ENCODE results near the gene SFMBT1. TPM values are rescaled to one million over a fixed set of nuclear protein-coding genes. Genes with fewer than 3 reads are reported as not detected.

SFMBT1 gene
- total and polyA plus RNA-seq, 2 experiments from 2014 or later: 8.5 to 18.1 TPM

DNA sequence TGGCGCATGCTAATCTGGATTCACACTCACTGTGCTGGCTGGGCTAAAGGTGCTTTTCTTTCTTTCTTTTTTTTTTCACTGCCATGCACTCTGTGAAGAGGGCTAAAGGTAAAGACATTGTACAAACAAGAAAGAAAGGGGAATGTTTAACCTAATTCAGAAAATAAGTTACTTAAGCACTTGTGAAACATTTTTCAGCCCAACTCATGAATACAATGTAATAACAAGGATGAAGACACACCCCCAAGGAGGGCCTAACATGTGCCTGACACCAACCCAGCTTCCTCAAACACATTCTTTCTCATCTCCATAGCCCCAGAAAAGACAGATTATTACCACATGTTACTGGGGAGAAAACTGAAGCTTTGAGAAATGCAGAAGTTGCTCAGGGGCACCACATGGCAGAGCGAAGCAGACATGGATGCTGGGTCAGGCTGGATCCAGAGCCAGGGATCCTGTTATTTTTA lies 154.2 kb downstream of the SFMBT1 start:
- Histone ChIP-seq H3K27me3 (no peaks in the 10 kb centered on the region), H4K20me1 (ENCODE audit: insufficient read depth, poor library complexity, severe bottlenecking) (no peaks in the 10 kb centered on the region), H2AFZ (no peak overlapping the region), H3K4me3 (no peak overlapping the region), H3K27ac (peak overlapping the region; percentile 78), H3K4me1 (ENCODE audit: insufficient read depth) (peaks cover 37% of the 10 kb centered on the region), H3K9me2 (replicated peaks; ENCODE audit: insufficient read depth) (no peaks in the 10 kb centered on the region), H3K79me2 (peaks cover 74% of the 10 kb centered on the region), H3K9me3 (ENCODE audit: low read depth) (no peaks in the 10 kb centered on the region), H3K36me3 (replicated peaks; ENCODE audit: insufficient read depth, low read depth) (no peaks in the 10 kb centered on the region), H3K4me2 (peak overlapping the region; percentile 51)
- peak; percentile 63 for DNase-seq (ENCODE audit: low spot score)
- WGBS (ENCODE audit: low lambda C conversion rate, missing lambda C conversion rate): 66% methylated on average over 2 of the region's 2 CpGs
- TF ChIP-seq EZH2phosphoT487 (IDR thresholded peaks at IDR 0.05; ENCODE audit: low read depth, severe bottlenecking, unreplicated experiment) (no peak), CTCF (IDR thresholded peaks at IDR 0.05; ENCODE audit: poor library complexity) (no peak), EZH2 (IDR thresholded peaks at IDR 0.05; ENCODE audit: borderline replicate concordance) (no peak)

- no peak for TF ChIP-seq EZH2phosphoT487 (IDR thresholded peaks at IDR 0.05; ENCODE audit: low read depth, severe bottlenecking, unreplicated experiment)
- no peak for TF ChIP-seq CTCF (IDR thresholded peaks at IDR 0.05; ENCODE audit: poor library complexity)
- TF ChIP-seq EZH2 (IDR thresholded peaks at IDR 0.05; ENCODE audit: borderline replicate concordance): no peak
- Histone ChIP-seq H3K4me1 (ENCODE audit: insufficient read depth) (peaks cover 37% of the 10 kb centered on the region), H3K4me3 (no peak overlapping the region), H3K9me3 (ENCODE audit: low read depth) (no peaks in the 10 kb centered on the region), H2AFZ (no peak overlapping the region), H3K4me2 (peak overlapping the region; percentile 51), H3K9me2 (replicated peaks; ENCODE audit: insufficient read depth) (no peaks in the 10 kb centered on the region), H4K20me1 (ENCODE audit: insufficient read depth, poor library complexity, severe bottlenecking) (no peaks in the 10 kb centered on the region), H3K36me3 (replicated peaks; ENCODE audit: insufficient read depth, low read depth) (no peaks in the 10 kb centered on the region), H3K27me3 (no peaks in the 10 kb centered on the region), H3K27ac (peak overlapping the region; percentile 78), H3K79me2 (peaks cover 70% of the 10 kb centered on the region)
- 80% methylated on average over 9 of the region's 9 CpGs for WGBS (ENCODE audit: low lambda C conversion rate, missing lambda C conversion rate)
- DNase-seq (ENCODE audit: low spot score): no peak
These were observed 154.7 kb downstream of the SFMBT1 start for GRCh38 chr3:52891164-52891563.

DNA sequence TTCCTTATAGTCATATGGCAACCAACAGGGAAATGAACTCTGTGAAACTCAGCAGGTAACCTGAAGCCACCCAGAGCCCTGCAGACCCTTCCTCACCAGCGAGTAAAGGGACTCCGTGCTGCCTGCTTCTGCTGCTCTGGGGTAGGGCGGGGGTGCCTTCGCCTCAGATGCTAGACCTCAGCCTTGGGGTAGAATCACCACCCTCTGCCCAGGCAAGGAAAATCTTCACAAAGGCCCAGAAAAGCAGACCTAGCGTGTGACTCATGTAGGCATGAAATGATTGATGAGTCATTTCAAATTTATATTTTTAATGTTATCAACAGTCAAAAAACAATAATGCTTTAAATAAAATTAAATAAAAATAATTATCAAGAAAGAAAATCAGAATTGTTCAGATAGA lies 155.1 kb downstream of the SFMBT1 start:
- H3K79me2 ChIP-seq: peaks cover 67% of the 10 kb centered on the region
- no peaks in the 10 kb centered on the region for H3K9me3 ChIP-seq (ENCODE audit: low read depth)
- H4K20me1 ChIP-seq (ENCODE audit: insufficient read depth, poor library complexity, severe bottlenecking): no peaks in the 10 kb centered on the region
- H3K36me3 ChIP-seq (replicated peaks; ENCODE audit: insufficient read depth, low read depth): no peaks in the 10 kb centered on the region
- H3K27me3 ChIP-seq: no peaks in the 10 kb centered on the region
- H3K4me1 ChIP-seq (ENCODE audit: insufficient read depth): peaks cover 37% of the 10 kb centered on the region
- TF ChIP-seq EZH2 (IDR thresholded peaks at IDR 0.05; ENCODE audit: borderline replicate concordance): no peak
- TF ChIP-seq EZH2phosphoT487 (IDR thresholded peaks at IDR 0.05; ENCODE audit: low read depth, severe bottlenecking, unreplicated experiment): no peak
- no peak for TF ChIP-seq CTCF (IDR thresholded peaks at IDR 0.05; ENCODE audit: poor library complexity)
- H2AFZ ChIP-seq: no peak overlapping the region
- H3K27ac ChIP-seq: peak overlapping the region; percentile 78
- DNase-seq (ENCODE audit: low spot score): no peak
- 90% methylated on average over 5 of the region's 5 CpGs for WGBS (ENCODE audit: low lambda C conversion rate, missing lambda C conversion rate)
- H3K4me2 ChIP-seq: no peak overlapping the region
- H3K9me2 ChIP-seq (replicated peaks; ENCODE audit: insufficient read depth): no peaks in the 10 kb centered on the region
- no peak overlapping the region for H3K4me3 ChIP-seq

DNA sequence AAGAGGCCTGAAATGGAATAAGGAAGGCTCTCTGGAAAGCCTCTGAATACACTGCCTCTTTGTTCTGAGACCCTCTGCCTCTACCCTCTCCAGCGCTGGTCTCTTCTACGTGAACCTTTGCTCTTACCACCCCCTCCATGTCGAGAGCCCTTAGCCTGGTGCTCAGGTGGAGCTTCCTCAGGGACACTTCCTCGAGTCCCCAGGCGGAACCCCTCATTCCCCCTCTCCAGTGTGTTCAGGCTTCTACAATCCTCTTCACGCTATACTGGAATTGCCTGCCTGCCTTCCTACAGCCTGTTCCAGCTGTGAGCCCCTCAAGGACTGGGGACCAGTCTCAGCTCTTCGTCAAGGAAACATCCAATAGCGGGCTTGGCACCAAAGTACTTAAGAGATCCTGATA lies 156.0 kb downstream of the SFMBT1 start:
- Histone ChIP-seq H3K79me2 (peaks cover 59% of the 10 kb centered on the region), H3K27me3 (no peaks in the 10 kb centered on the region), H2AFZ (no peak overlapping the region), H3K4me1 (ENCODE audit: insufficient read depth) (peaks cover 37% of the 10 kb centered on the region), H3K4me3 (no peak overlapping the region), H4K20me1 (ENCODE audit: insufficient read depth, poor library complexity, severe bottlenecking) (no peaks in the 10 kb centered on the region), H3K27ac (peak overlapping the region; percentile 38), H3K36me3 (replicated peaks; ENCODE audit: insufficient read depth, low read depth) (peaks cover 4% of the 10 kb centered on the region), H3K9me2 (replicated peaks; ENCODE audit: insufficient read depth) (no peaks in the 10 kb centered on the region), H3K4me2 (no peak overlapping the region), H3K9me3 (ENCODE audit: low read depth) (no peaks in the 10 kb centered on the region)
- DNase-seq (ENCODE audit: low spot score): no peak
- 97% methylated on average over 8 of the region's 8 CpGs for WGBS (ENCODE audit: low lambda C conversion rate, missing lambda C conversion rate)
- TF ChIP-seq EZH2 (IDR thresholded peaks at IDR 0.05; ENCODE audit: borderline replicate concordance) (no peak), CTCF (IDR thresholded peaks at IDR 0.05; ENCODE audit: poor library complexity) (no peak), EZH2phosphoT487 (IDR thresholded peaks at IDR 0.05; ENCODE audit: low read depth, severe bottlenecking, unreplicated experiment) (no peak)

All from hepatocyte (in vitro differentiated cells).